Stimulated activated CD4-positive, alpha-beta T cell treated with anti-CD3 and anti-CD28 coated beads, Interleukin-15, amount 100 ng/mL, for 24 hours (primary cell): ENCODE data around the gene DYRK1A.

Experiments
- DNase-seq: peaks from one replicate; pipeline ENCODE4 v3.0.0-alpha.2; 2020

DYRK1A gene

GRCh38 chr21:37385179-37385765 lies 18.7 kb downstream of the DYRK1A start:
- DNase-seq = no peak

GRCh38 chr21:37386151-37386550 lies 19.6 kb downstream of the DYRK1A start:
- DNase-seq = no peak

- no peak for DNase-seq
Measured at GRCh38 chr21:37389456-37389855, 22.9 kb downstream of the DYRK1A start.

- no peak for DNase-seq
Measured at GRCh38 chr21:37391666-37392065, 25.1 kb downstream of the DYRK1A start.

- no peak for DNase-seq
Measured at GRCh38 chr21:37392441-37392840, 25.9 kb downstream of the DYRK1A start.

GRCh38 chr21:37393030-37393429 lies 26.5 kb downstream of the DYRK1A start:
- DNase-seq = no peak

- no peak for DNase-seq
Measured at GRCh38 chr21:37393786-37394185, 27.2 kb downstream of the DYRK1A start.

GRCh38 chr21:37395961-37396360 lies 29.4 kb downstream of the DYRK1A start:
- no peak for DNase-seq

GRCh38 chr21:37396855-37397254 lies 30.3 kb downstream of the DYRK1A start:
- DNase-seq = no peak

- DNase-seq = no peak
Measured at GRCh38 chr21:37398697-37399096, 32.1 kb downstream of the DYRK1A start.

GRCh38 chr21:37402251-37402867 lies 35.8 kb downstream of the DYRK1A start:
- DNase-seq = no peak

- DNase-seq = no peak
Measured at GRCh38 chr21:37405629-37406028, 39.1 kb downstream of the DYRK1A start.

GRCh38 chr21:37407719-37408420 lies 41.3 kb downstream of the DYRK1A start:
- DNase-seq = no peak

GRCh38 chr21:37408464-37409193 lies 42.1 kb downstream of the DYRK1A start:
- DNase-seq = no peak

- no peak for DNase-seq
Measured at GRCh38 chr21:37410639-37411038, 44.1 kb downstream of the DYRK1A start.

- DNase-seq = no peak
Measured at GRCh38 chr21:37412603-37413360, 46.2 kb downstream of the DYRK1A start.

GRCh38 chr21:37413553-37414291 lies 47.1 kb downstream of the DYRK1A start:
- DNase-seq = no peak

- DNase-seq = no peak
Measured at GRCh38 chr21:37414292-37415253, 48.0 kb downstream of the DYRK1A start.

GRCh38 chr21:37415939-37416338 lies 49.4 kb downstream of the DYRK1A start:
- DNase-seq = no peak

- no peak for DNase-seq
Measured at GRCh38 chr21:37416914-37417313, 50.3 kb downstream of the DYRK1A start.
